Spleen (tissue), 7 donors: ENCODE data around the gene TPX2.

Experiments
- POLR2A ChIP-seq, 3 donors: fragments of 450-650 bp; IDR thresholded peaks; one replicate each; pipeline ENCODE4 v1.5.1; 2017; ENCODE audit warnings: antibody characterized with exemption in 3 of 3, mild to moderate bottlenecking in 1 of 3
- TF ChIP-seq, protein P1 (sequence below), 11 experiments: fragments of 200-600 bp in 7 of 11; fragments of 450-650 bp in 4 of 11; sonication (generic) in 4 of 11; IDR thresholded peaks in 8 of 11; conservative IDR thresholded peaks in 3 of 11; 1 replicate in 7 of 11; 2 replicates in 4 of 11; pipeline versions ENCODE4 v1.4.0 to v1.8.0; 2016 to 2021; ENCODE audit warnings: antibody characterized with exemption in 11 of 11, inconsistent platforms in 4 of 11, mild to moderate bottlenecking in 1 of 11
- donor health status: DM: no; HTN: no; CAD: no; lungs with moderate emphysema.
- donor health status: DM: no; HTN: no; CAD: no.
- donor health status: DM: no; HTN: no; CAD: no.

DNA sequence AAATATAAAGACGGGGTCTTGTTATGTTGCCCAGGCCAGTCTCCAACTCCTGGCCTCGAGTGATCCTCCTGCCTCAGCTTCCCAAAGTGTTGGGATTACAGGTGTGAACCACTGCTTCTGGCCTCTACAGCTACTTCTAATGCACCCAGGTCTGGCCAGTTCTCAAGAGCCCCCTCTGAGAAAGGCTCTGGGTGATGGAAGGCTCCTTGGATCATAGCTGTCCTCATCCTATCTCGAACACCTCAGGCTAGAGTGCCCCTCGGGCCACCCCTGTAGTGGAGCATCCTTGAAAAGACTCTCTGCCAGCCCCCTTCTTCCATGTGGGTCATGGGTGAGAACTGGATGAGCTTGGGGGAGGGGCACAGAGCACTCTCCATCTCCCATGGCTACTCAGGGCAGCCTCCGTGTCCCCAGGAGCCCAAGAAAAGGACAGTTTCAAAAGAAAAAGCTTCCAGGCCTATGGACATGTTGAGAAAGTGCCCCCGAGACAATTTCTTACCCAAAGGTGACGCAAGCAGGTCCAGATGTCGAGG is 79.4 kb downstream of the TPX2 start:
- TF ChIP-seq, protein P1, sequence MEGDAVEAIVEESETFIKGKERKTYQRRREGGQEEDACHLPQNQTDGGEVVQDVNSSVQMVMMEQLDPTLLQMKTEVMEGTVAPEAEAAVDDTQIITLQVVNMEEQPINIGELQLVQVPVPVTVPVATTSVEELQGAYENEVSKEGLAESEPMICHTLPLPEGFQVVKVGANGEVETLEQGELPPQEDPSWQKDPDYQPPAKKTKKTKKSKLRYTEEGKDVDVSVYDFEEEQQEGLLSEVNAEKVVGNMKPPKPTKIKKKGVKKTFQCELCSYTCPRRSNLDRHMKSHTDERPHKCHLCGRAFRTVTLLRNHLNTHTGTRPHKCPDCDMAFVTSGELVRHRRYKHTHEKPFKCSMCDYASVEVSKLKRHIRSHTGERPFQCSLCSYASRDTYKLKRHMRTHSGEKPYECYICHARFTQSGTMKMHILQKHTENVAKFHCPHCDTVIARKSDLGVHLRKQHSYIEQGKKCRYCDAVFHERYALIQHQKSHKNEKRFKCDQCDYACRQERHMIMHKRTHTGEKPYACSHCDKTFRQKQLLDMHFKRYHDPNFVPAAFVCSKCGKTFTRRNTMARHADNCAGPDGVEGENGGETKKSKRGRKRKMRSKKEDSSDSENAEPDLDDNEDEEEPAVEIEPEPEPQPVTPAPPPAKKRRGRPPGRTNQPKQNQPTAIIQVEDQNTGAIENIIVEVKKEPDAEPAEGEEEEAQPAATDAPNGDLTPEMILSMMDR (IDR thresholded peaks at IDR 0.05 in 8 of 11, conservative IDR thresholded peaks at IDR 0.05 in 3 of 11) = no peak
- no peak for TF ChIP-seq POLR2A (IDR thresholded peaks at IDR 0.05)
